Astrocyte of the spinal cord (primary cell): ENCODE data around the gene RPTOR.
A peak's percentile ranks its signal among the peaks of the same experiment; 100 is the strongest.

Source experiments
- DNase-seq: peaks from one replicate; pipeline ENCODE4 v3.0.0; 2011; ENCODE audit warnings: low read depth, low spot score
- H3K4me3 ChIP-seq: 2 replicates; pipeline ENCODE4 v1.5.1; 2011; ENCODE audit warnings: low read depth, mild to moderate bottlenecking, low read length, moderate library complexity
- in situ Hi-C: cut with HindIII; loops from 2 replicates; pipeline ENCODE4 v1.10.0; 2017; ENCODE audit warnings: low sequenced_read_pairs
- TF ChIP-seq, protein P1 (sequence below): IDR thresholded peaks from 2 replicates; pipeline ENCODE4 v1.5.1; 2012; ENCODE audit warnings: low read depth, mild to moderate bottlenecking, low read length, inconsistent platforms

The RPTOR gene

DNA sequence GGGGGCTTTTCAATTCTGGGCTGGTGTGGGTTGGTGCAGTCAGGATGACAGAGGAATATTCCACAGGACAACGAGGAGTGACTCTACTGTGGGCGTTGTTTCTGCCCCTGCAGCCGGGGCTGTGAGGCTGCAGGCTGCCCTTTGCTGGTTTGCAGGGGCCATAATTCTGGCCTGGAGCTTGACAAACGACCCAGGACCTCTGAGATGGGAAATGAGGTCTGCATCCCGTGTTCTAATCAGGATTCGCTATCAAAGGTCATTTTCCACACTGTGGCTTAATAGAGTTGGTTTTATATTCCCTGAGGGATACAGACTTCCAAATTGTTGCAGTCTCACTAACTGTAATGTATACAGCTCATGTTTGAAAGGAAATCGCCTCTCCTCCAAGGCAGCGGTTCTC, 180.9 kb downstream of the RPTOR start:
- no peak overlapping the region for H3K4me3 ChIP-seq
- DNase-seq, result no peak
- TF ChIP-seq, protein P1, sequence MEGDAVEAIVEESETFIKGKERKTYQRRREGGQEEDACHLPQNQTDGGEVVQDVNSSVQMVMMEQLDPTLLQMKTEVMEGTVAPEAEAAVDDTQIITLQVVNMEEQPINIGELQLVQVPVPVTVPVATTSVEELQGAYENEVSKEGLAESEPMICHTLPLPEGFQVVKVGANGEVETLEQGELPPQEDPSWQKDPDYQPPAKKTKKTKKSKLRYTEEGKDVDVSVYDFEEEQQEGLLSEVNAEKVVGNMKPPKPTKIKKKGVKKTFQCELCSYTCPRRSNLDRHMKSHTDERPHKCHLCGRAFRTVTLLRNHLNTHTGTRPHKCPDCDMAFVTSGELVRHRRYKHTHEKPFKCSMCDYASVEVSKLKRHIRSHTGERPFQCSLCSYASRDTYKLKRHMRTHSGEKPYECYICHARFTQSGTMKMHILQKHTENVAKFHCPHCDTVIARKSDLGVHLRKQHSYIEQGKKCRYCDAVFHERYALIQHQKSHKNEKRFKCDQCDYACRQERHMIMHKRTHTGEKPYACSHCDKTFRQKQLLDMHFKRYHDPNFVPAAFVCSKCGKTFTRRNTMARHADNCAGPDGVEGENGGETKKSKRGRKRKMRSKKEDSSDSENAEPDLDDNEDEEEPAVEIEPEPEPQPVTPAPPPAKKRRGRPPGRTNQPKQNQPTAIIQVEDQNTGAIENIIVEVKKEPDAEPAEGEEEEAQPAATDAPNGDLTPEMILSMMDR, result no peak
- in situ Hi-C loops, result no loop called here

- no peak for DNase-seq
- TF ChIP-seq, protein P1, result no peak
- no peak overlapping the region for H3K4me3 ChIP-seq
- in situ Hi-C loops, result no loop called here
Measured at GRCh38 chr17:80726558-80727408, 182.1 kb downstream of the RPTOR start.

GRCh38 chr17:80727409-80727755, 182.7 kb downstream of the RPTOR start:
- in situ Hi-C loops, result no loop called here
- H3K4me3 ChIP-seq, result no peak overlapping the region
- DNase-seq, result no peak
- TF ChIP-seq, protein P1, result no peak

- in situ Hi-C loops, result no loop called here
- no peak for DNase-seq
- H3K4me3 ChIP-seq, result no peak overlapping the region
- TF ChIP-seq, protein P1, result no peak
Measured at GRCh38 chr17:80729016-80729415, 184.4 kb downstream of the RPTOR start.

GRCh38 chr17:80729761-80730160, 185.1 kb downstream of the RPTOR start:
- peak; percentile 45 for DNase-seq
- in situ Hi-C loops, result no loop called here
- TF ChIP-seq, protein P1, result no peak
- H3K4me3 ChIP-seq, result no peak overlapping the region

DNA sequence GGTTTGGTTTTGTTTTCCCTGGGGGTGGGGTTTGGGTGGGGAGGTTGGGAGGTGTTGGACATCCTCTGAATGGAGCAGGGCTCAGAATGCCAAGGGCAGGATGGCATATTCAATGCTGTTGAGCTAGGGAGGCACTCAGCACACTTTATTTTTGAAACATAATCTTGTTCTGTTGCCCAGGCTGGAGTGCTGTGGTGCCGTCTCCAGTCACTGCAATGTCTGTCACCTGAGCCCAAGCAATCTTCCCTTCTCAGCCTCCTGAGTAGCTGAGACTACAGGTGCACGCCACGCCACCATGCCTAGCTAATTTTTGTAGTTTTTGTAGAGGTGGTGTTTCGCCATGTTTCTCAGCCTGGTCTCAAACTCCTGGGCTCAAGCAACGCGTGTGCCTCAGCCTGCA, 186.1 kb downstream of the RPTOR start:
- H3K4me3 ChIP-seq, result no peak overlapping the region
- no peak for DNase-seq
- TF ChIP-seq, protein P1, result no peak
- in situ Hi-C loops, result no loop called here
